Endodermal cell (in vitro differentiated cells): ENCODE measurements around the gene CKAP2. TPM values are rescaled to one million over a fixed set of nuclear protein-coding genes. Genes with fewer than 3 reads are reported as not detected.
A peak's percentile ranks its signal among the peaks of the same experiment; 100 is the strongest.

Source experiments
- DNase-seq: peaks from one replicate; pipeline ENCODE4 v3.0.0-alpha.2; 2017
- H3K27ac ChIP-seq: 2 replicates; pipeline ENCODE4 v1.5.1; 2013; ENCODE audit warnings: mild to moderate bottlenecking, low read depth, low read length, moderate library complexity
- H3K27me3 ChIP-seq: 2 replicates; pipeline ENCODE4 v1.6.1; 2013; ENCODE audit warnings: mild to moderate bottlenecking, low read length, moderate library complexity; ENCODE audit not compliant: insufficient read depth, control insufficient read depth, poor library complexity, severe bottlenecking
- H3K36me3 ChIP-seq: 2 replicates; pipeline ENCODE4 v1.7.0; 2013; ENCODE audit warnings: mild to moderate bottlenecking, low read length, moderate library complexity; ENCODE audit not compliant: control insufficient read depth, insufficient read depth
- H3K4me1 ChIP-seq: one replicate; pipeline ENCODE4 v1.7.0; 2013; ENCODE audit warnings: low read length; ENCODE audit not compliant: control insufficient read depth, insufficient read depth
- H3K4me3 ChIP-seq: 2 replicates; pipeline ENCODE4 v1.5.1; 2013; ENCODE audit warnings: mild to moderate bottlenecking, low read length, moderate library complexity
- H3K9ac ChIP-seq: 2 replicates; pipeline ENCODE4 v1.6.1; 2013; ENCODE audit warnings: mild to moderate bottlenecking, low read length, moderate library complexity; ENCODE audit not compliant: poor library complexity, severe bottlenecking; ENCODE audit errors: extremely low read depth
- H3K9me3 ChIP-seq: 2 replicates; pipeline ENCODE4 v1.6.1; 2013; ENCODE audit warnings: mild to moderate bottlenecking, low read length, moderate library complexity; ENCODE audit not compliant: control insufficient read depth
- H3K27ac Mint-ChIP-seq: 2 replicates; pipeline ENCODE4 v1.8.0; 2020; ENCODE audit warnings: mixed read lengths
- H3K27me3 Mint-ChIP-seq: 2 replicates; pipeline ENCODE4 v1.8.0; 2021; ENCODE audit warnings: mild to moderate bottlenecking, mixed read lengths; ENCODE audit not compliant: insufficient read depth
- H3K36me3 Mint-ChIP-seq: 2 replicates; pipeline ENCODE4 v1.8.0; 2020; ENCODE audit warnings: low read depth, mixed read lengths
- H3K4me1 Mint-ChIP-seq: 2 replicates; pipeline ENCODE4 v1.8.0; 2020; ENCODE audit warnings: mixed read lengths
- H3K4me3 Mint-ChIP-seq: 2 replicates; pipeline ENCODE4 v1.8.0; 2020; ENCODE audit warnings: mild to moderate bottlenecking, moderate library complexity, mixed read lengths
- H3K9me3 Mint-ChIP-seq: 2 replicates; pipeline ENCODE4 v1.8.0; 2020; ENCODE audit warnings: mild to moderate bottlenecking, mixed read lengths
- CTCF ChIP-seq: fragments of 200-600 bp; sonication (generic); conservative IDR thresholded peaks from 2 replicates; pipeline ENCODE4 v1.5.0; 2021; ENCODE audit warnings: antibody characterized with exemption, mild to moderate bottlenecking
- WGBS, 2 experiments: methylation state at CpG; one replicate each; pipeline versions ENCODE4 v1.1.5 to v1.1.7; 2013; ENCODE audit warnings: missing lambda C conversion rate in 2 of 2, mixed read lengths in 1 of 2; ENCODE audit not compliant: insufficient coverage in 1 of 2, insufficient read length in 1 of 2; 5-methylcytosine and 5-hydroxymethylcytosine counted together
- total RNA-seq, 2 donors: library from RNA; stranded (reverse); fragmentation: NEBNext Ultra II Directional in 1 of 2; extraction: Animal tissue kit (Norgen Biotek cat#: 25700) in 1 of 2; gene quantifications; 2 replicates in 1 of 2; 3 replicates in 1 of 2; pipeline ENCODE4 v1.2.1, GENCODE V29; 2021

CKAP2 gene
- total RNA-seq, 2 donors from 2014 or later: 67.6 to 98.5 TPM

DNA sequence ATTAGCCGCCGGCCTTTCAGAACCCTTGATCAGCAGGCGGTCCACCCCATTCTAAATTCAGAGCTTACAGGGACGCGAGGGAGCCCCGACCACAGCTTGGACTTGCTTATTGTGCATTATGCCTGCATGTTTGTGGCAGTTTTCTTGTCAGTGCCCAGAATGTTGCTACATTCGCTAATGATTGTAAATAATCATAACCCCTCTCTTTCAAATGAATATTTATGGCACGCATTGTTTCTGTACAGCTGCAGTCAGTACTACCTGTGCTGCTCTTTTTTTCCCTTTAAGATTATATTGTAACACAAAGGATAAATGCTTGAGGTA, 4.5 kb upstream of the CKAP2 start:
- Mint-ChIP-seq H3K4me3 (peak overlapping the region; percentile 83), H3K4me1 (peaks cover 21% of the 10 kb centered on the region), H3K27ac (no peak overlapping the region), H3K9me3 (no peaks in the 10 kb centered on the region), H3K27me3 (no peaks in the 10 kb centered on the region), H3K36me3 (peaks cover 6% of the 10 kb centered on the region)
- H3K9me3 ChIP-seq: no peaks in the 10 kb centered on the region
- H3K27me3 ChIP-seq: no peaks in the 10 kb centered on the region
- DNase-seq: no peak
- H3K4me3 ChIP-seq: peak overlapping the region; percentile 94
- WGBS, 2 experiments: 2 to 14% methylated on average over 7 to 8 of the region's 8 CpGs
- peaks cover 3% of the 10 kb centered on the region for H3K4me1 ChIP-seq
- H3K9ac ChIP-seq: no peak overlapping the region
- H3K27ac ChIP-seq: no peak overlapping the region
- peak; percentile 64 for TF ChIP-seq CTCF
- H3K36me3 ChIP-seq: peaks cover 8% of the 10 kb centered on the region

DNA sequence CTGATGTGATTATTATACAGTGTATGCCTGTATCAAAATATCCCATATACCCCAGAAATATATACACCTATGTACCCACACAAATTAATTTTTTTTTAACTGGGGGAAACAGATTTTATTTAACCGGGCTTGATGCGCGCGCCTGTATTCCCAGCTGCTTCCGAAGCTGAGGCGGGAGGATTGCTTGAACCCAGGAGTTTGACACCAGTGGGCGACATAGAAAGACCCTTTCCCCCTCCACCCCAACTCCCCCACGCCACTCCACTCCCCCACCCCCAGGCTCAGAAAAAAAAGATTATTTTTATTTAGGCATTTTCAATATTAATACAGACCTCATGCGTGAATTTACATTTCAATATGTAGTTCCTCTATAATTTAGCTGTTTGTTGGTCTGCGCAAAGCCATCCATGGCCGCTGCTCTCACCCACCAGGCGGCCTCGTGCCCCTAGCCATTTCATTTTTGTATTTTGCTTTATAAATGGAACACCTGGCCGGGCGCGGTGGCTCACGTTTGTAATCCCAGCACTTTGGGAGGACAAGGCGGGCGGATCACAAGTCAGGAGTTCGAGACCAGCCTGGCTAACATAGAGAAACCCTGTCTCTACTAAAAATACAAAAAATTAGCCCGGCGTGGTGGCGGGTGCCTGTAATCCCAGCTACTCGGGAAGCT, 4.0 kb upstream of the CKAP2 start:
- H3K9me3 ChIP-seq: no peaks in the 10 kb centered on the region
- 93 to 94% methylated on average over 15 to 23 of the region's 24 CpGs for WGBS, 2 experiments
- no peak overlapping the region for H3K27ac ChIP-seq
- no peak overlapping the region for H3K9ac ChIP-seq
- no peaks in the 10 kb centered on the region for H3K9me3 Mint-ChIP-seq
- DNase-seq: no peak
- peaks cover 5% of the 10 kb centered on the region for H3K36me3 Mint-ChIP-seq
- peaks cover 7% of the 10 kb centered on the region for H3K36me3 ChIP-seq
- no peaks in the 10 kb centered on the region for H3K27me3 Mint-ChIP-seq
- H3K27ac Mint-ChIP-seq: no peak overlapping the region
- TF ChIP-seq CTCF: no peak
- peaks cover 24% of the 10 kb centered on the region for H3K4me1 Mint-ChIP-seq
- no peaks in the 10 kb centered on the region for H3K27me3 ChIP-seq
- H3K4me3 ChIP-seq: no peak overlapping the region
- peak overlapping the region; percentile 83 for H3K4me3 Mint-ChIP-seq
- H3K4me1 ChIP-seq: peaks cover 3% of the 10 kb centered on the region

DNA sequence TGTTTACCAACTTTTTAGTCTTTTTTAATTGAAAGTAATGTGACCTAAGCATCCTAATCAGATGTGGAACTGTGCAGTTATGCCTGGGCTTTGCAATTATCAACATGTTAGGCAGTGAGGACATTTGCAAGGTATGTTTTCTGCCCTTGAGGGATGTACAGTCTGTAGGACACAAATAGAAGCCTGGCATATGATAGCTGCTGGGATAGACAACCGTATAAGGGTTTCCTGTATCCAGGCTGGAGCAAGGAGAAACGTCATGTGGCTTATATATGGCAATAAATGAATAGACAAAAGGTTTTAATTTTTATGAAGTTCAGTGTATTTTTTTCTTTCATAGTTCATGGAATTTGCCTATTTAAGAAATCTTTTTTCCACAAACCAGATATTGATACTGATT, 2.8 kb upstream of the CKAP2 start:
- WGBS, 2 experiments: 89 to 98% methylated on average over 2 of the region's 2 CpGs
- no peak overlapping the region for H3K4me3 Mint-ChIP-seq
- H3K27ac Mint-ChIP-seq: no peak overlapping the region
- no peak for DNase-seq
- peaks cover 16% of the 10 kb centered on the region for H3K36me3 ChIP-seq
- H3K4me1 ChIP-seq: peaks cover 3% of the 10 kb centered on the region
- H3K27me3 ChIP-seq: no peaks in the 10 kb centered on the region
- no peaks in the 10 kb centered on the region for H3K9me3 Mint-ChIP-seq
- no peaks in the 10 kb centered on the region for H3K27me3 Mint-ChIP-seq
- H3K9ac ChIP-seq: no peak overlapping the region
- H3K36me3 Mint-ChIP-seq: peaks cover 12% of the 10 kb centered on the region
- TF ChIP-seq CTCF: no peak
- H3K4me3 ChIP-seq: no peak overlapping the region
- no peak overlapping the region for H3K27ac ChIP-seq
- peaks cover 32% of the 10 kb centered on the region for H3K4me1 Mint-ChIP-seq
- no peaks in the 10 kb centered on the region for H3K9me3 ChIP-seq
